ENCODE data around the gene TSPAN6. TPM values are rescaled to one million over a fixed set of nuclear protein-coding genes. Genes with fewer than 3 reads are reported as not detected.

The TSPAN6 gene
- total and polyA plus RNA-seq, 10 of the 15 experiments (the other 5 are each of a cell fraction or from before 2014, with no cell fraction given) = 0.04 to 0.23 (median 0.08) TPM; not detected in 5

DNA sequence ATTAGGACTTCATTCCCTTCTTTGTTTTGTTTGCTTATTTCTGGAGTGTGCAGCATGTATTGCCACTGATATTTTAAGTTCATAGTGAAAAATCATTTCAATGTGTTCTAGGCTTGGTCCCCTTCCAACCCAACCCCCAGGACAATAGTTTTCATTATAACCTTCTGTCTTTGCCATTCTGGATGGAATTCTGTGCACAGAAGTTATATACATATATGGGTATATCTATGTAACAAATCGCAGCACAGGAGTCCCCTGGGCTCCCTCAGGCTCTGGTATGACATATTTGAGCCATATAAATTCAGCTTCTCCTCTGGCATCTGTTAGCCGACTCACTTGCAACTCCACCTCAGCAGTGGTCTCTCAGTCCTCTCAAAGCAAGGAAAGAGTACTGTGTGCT lies 52.0 kb downstream of the TSPAN6 start, which contains the start of gene TNMD:
TSS of gene TNMD (plus strand) at position 326 of the 400 bp plus-strand sequence. CDS start 83 bp downstream, outside the sequence.
- Histone ChIP-seq H3K79me2 (ENCODE audit: control insufficient read depth, insufficient read depth, low read length) (no peaks in the 10 kb centered on the region), H3K36me3 (ENCODE audit: control insufficient read depth in 2 of 2, insufficient read depth in 2 of 2, low read length in 1 of 2) (no peaks in the 10 kb centered on the region), H3K4me1 (ENCODE audit: control insufficient read depth, insufficient read depth, low read length) (no peaks in the 10 kb centered on the region), H3K27ac (ENCODE audit: control insufficient read depth, insufficient read depth) (no peak within 1 kb of the TSS), H3K9me3 (replicated peaks; ENCODE audit: control insufficient read depth, insufficient read depth, low read length) (no peaks in the 10 kb centered on the region), H3K4me3 (no peak within 1 kb of the TSS), H2AFZ (ENCODE audit: control insufficient read depth, low read depth, low read length) (no peak within 1 kb of the TSS), H3K9ac (ENCODE audit: control insufficient read depth, insufficient read depth, low read length) (no peak within 1 kb of the TSS), H4K20me1 (ENCODE audit: control insufficient read depth, insufficient read depth) (no peaks in the 10 kb centered on the region), H3K4me2 (ENCODE audit: control insufficient read depth, insufficient read depth) (no peak within 1 kb of the TSS), H3K27me3 (replicated peaks in 1 of 2; ENCODE audit: control insufficient read depth in 2 of 2, insufficient read depth in 2 of 2, low read length in 1 of 2) (no peaks in the 10 kb centered on the region; a peak in 2 of 4 replicates)
- RAD21 ChIA-PET (ENCODE audit: unreplicated experiment) = no interaction called here
- TF ChIP-seq HCFC1 (IDR thresholded peaks at IDR 0.05; ENCODE audit: low read length) = no peak
- TF ChIP-seq, protein P1, sequence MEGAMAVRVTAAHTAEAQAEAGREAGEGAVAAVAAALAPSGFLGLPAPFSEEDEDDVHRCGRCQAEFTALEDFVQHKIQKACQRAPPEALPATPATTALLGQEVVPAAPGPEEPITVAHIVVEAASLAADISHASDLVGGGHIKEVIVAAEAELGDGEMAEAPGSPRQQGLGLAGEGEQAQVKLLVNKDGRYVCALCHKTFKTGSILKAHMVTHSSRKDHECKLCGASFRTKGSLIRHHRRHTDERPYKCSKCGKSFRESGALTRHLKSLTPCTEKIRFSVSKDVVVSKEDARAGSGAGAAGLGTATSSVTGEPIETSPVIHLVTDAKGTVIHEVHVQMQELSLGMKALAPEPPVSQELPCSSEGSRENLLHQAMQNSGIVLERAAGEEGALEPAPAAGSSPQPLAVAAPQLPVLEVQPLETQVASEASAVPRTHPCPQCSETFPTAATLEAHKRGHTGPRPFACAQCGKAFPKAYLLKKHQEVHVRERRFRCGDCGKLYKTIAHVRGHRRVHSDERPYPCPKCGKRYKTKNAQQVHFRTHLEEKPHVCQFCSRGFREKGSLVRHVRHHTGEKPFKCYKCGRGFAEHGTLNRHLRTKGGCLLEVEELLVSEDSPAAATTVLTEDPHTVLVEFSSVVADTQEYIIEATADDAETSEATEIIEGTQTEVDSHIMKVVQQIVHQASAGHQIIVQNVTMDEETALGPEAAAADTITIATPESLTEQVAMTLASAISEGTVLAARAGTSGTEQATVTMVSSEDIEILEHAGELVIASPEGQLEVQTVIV (IDR thresholded peaks at IDR 0.05; ENCODE audit: borderline replicate concordance, partially characterized antibody) = no peak
- TF ChIP-seq FOXK2 (IDR thresholded peaks at IDR 0.05) = no peak
- TF ChIP-seq TCF7 (IDR thresholded peaks at IDR 0.05; ENCODE audit: borderline replicate concordance) = no peak
- TF ChIP-seq EP300 (IDR thresholded peaks at IDR 0.05; ENCODE audit: borderline replicate concordance in 1 of 2, control insufficient read depth in 1 of 2, low read depth in 2 of 2, low read length in 2 of 2) = no peak
- TF ChIP-seq NR2C1 (IDR thresholded peaks at IDR 0.05) = no peak
- TF ChIP-seq NFYB (IDR thresholded peaks at IDR 0.05; ENCODE audit: insufficient read depth, low read depth, low read length) = no peak
- TF ChIP-seq NRF1 (conservative IDR thresholded peaks at IDR 0.05; ENCODE audit: low read depth, low read length) = no peak
- TF ChIP-seq SMC3 (IDR thresholded peaks at IDR 0.05; ENCODE audit: borderline replicate concordance, low read length) = no peak
- no peak for TF ChIP-seq ZNF384 (IDR thresholded peaks at IDR 0.05; ENCODE audit: borderline replicate concordance, low read depth, low read length)
- TF ChIP-seq, protein P2, sequence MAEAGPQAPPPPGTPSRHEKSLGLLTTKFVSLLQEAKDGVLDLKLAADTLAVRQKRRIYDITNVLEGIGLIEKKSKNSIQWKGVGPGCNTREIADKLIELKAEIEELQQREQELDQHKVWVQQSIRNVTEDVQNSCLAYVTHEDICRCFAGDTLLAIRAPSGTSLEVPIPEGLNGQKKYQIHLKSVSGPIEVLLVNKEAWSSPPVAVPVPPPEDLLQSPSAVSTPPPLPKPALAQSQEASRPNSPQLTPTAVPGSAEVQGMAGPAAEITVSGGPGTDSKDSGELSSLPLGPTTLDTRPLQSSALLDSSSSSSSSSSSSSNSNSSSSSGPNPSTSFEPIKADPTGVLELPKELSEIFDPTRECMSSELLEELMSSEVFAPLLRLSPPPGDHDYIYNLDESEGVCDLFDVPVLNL (IDR thresholded peaks at IDR 0.05; ENCODE audit: low read depth, low read length) = no peak
- no peak for TF ChIP-seq RAD51 (IDR thresholded peaks at IDR 0.05)
- TF ChIP-seq, protein P3, sequence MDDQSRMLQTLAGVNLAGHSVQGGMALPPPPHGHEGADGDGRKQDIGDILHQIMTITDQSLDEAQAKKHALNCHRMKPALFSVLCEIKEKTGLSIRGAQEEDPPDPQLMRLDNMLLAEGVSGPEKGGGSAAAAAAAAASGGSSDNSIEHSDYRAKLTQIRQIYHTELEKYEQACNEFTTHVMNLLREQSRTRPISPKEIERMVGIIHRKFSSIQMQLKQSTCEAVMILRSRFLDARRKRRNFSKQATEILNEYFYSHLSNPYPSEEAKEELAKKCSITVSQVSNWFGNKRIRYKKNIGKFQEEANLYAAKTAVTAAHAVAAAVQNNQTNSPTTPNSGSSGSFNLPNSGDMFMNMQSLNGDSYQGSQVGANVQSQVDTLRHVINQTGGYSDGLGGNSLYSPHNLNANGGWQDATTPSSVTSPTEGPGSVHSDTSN (IDR thresholded peaks at IDR 0.05; ENCODE audit: insufficient replicate concordance, low read depth, low read length) = no peak
- TF ChIP-seq, protein P4, sequence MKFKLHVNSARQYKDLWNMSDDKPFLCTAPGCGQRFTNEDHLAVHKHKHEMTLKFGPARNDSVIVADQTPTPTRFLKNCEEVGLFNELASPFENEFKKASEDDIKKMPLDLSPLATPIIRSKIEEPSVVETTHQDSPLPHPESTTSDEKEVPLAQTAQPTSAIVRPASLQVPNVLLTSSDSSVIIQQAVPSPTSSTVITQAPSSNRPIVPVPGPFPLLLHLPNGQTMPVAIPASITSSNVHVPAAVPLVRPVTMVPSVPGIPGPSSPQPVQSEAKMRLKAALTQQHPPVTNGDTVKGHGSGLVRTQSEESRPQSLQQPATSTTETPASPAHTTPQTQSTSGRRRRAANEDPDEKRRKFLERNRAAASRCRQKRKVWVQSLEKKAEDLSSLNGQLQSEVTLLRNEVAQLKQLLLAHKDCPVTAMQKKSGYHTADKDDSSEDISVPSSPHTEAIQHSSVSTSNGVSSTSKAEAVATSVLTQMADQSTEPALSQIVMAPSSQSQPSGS (IDR thresholded peaks at IDR 0.05; ENCODE audit: low read length) = no peak
- no peak for TF ChIP-seq TCF3 (IDR thresholded peaks at IDR 0.05; ENCODE audit: borderline replicate concordance, insufficient read depth, low read depth, low read length)
- TF ChIP-seq MYC (IDR thresholded peaks at IDR 0.05; ENCODE audit: insufficient read depth, insufficient read length, insufficient replicate concordance, low read length, severe bottlenecking) = no peak
- TF ChIP-seq ZNF622 (IDR thresholded peaks at IDR 0.05) = no peak
- no peak for TF ChIP-seq SUZ12 (IDR thresholded peaks at IDR 0.05; ENCODE audit: unreplicated experiment)
- WGBS (ENCODE audit: insufficient coverage, insufficient replicate concordance, low lambda C conversion rate, missing lambda C conversion rate) = 23% methylated on average over 2 of the region's 2 CpGs
- CTCF ChIA-PET = interaction anchor here (0.9 kb wide), 1 partner anchor 73 kb away, joined by 3 read pairs; no protein-coding TSS in a partner anchor
- POLR2A ChIA-PET = no interaction called here
- DNase-seq (ENCODE audit: low read depth, low spot score) (no peak), ATAC-seq (no peak), FAIRE-seq (no peak)
- in situ Hi-C loops (cut with MboI) = no loop called here
- SMC1A ChIA-PET (ENCODE audit: uncharacterized antibody, unreplicated experiment) = no interaction called here
- intact Hi-C loops (cut with micrococcal nuclease; ENCODE audit: unreplicated experiment) = no loop called here
- BruUV-seq (replicated peaks) = no TSS peak
